ENCODE data around the gene KCNG2.
"Not testable (repeated sequence)": the region's sequence is repeated elsewhere in the genome, so short reads cannot be mapped to it uniquely, and the experiment has no call there.

KCNG2 gene

GRCh38 chr18:79797518-79798345 lies at the start of gene KCNG2:
Gene KCNG2, plus strand, starts transcription at chr18:79797938. Its CDS starts 65,730 bp downstream, at chr18:79863668.
- no peak for DNase-seq

GRCh38 chr18:79748321-79749180 lies 49.2 kb upstream of the KCNG2 start:
- DNase-seq, result no peak

DNA sequence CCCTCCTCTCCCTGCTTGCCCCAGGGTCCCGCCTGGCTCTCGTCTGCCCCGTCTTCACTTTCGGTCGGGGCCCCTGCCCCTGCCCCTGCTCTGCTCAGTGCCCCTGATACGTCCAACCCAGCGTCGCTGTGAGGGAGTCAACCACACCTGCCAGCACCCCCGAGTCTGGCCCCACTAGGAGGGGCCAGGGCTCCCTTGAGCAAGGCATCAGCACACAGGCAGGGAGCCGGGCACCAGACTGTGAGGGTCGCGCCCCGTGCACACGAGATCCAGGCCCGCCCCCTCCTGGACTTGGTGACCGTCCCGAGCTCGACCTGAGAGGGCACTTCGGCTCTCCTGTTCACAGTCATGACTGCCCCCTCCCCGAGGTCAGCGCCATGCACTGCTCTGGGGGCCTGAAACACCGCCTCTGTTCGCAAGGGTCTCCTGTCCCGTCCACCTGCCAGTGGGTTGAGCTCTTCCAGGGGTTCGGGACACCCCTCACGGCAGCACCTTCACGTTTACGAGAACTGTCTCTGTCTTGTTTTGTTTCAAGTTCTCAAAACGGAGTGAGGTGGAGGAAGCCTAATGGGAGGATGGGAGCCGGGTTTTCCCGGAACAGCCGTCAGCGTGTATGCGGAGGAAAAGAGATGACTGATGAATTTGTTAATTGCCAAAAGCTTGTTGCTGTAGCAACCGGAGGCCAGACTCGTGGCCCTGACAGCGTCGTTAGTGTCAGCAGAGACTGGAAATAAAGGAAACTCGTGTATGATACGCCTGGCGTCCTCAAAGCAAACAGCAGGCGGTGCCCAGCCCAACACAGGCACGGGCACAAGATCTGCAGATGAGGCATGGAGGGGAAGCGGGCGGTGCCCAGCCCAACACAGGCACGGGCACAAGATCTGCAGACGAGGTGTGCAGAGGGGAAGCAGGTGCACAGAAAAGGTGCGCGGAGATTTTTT lies 48.2 kb upstream of the KCNG2 start:
- no peak for DNase-seq

- DNase-seq, result no peak
Measured at GRCh38 chr18:79750980-79751571, 46.7 kb upstream of the KCNG2 start.

- DNase-seq, result not testable (repeated sequence)
Measured at GRCh38 chr18:79751918-79752578, 45.7 kb upstream of the KCNG2 start.

- not testable (repeated sequence) for DNase-seq
Measured at GRCh38 chr18:79752946-79753345, 44.8 kb upstream of the KCNG2 start.

DNA sequence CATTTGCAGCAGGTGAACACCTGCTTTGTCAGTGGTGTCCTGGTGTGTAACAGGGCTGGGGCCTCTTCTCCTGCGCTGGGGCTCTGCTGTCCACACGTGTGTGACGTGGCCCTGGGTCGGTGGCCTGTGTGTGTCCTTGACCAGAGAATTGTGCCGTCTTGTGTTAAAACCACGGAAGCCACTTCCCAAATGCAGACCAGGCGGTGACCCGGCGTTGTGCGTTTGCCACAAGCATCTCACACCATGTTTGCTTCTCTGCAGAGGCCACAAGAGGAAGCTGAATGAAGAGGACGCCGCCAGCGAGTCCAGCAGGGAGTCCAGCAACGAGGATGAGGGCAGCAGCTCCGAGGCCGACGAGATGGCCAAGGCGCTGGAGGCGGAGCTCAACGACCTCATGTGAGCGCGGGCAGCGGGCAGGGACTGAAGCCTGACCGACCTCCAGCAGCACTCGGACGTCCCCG lies 44.3 kb upstream of the KCNG2 start:
- no peak for DNase-seq

GRCh38 chr18:79754022-79754761 lies 43.5 kb upstream of the KCNG2 start:
- DNase-seq, result no peak

- DNase-seq, result no peak
Measured at GRCh38 chr18:79754831-79755351, 42.8 kb upstream of the KCNG2 start.

DNA sequence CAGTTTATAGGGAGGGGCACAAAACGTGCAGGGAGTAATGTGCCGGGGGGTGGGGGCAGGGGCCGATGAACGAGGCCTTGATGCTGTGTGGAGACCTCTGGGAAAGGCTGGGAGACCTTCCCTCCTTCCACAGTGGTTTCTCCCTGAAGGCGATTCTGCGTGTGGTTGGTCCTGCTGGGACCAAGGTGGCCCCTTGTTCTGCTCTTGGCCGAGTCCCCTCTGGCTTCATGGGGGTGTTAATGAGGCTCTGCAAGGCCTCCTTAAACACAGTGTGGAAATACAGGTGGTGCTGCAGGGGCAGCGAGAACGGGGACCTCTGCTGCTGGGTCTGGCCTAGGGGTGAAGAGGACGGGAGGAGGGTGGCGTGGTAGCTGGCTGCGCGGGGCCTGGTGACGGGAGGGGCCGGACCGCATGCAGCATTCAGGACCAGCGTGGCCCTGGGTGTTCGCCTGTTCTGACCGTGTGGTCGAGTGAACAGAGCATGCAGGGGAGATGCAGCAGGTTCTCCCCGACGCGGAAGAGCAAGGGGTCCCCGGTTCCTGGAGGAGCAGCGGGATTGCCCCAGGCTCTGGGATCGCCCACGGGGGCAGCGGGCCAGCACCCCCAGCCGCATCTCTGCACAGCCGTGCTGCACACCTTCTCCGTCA lies 42.1 kb upstream of the KCNG2 start:
- DNase-seq, result no peak

DNA sequence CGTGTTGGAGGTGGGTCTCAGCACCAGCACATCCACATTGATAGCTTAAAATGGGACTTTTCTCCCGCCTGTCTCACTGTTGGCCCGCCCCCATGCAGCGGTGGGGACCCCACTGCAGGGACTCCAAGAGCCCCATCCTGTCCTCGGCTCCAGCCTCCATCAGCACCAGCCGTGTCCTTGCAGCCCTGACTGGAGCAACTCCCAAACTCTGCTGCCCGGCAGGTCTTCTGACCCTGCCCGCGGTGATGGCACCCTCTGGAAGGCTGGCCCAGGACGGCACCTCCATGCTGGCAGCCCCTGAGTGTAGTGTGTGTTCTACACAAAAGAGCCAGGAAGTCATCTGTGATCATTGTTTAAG lies 41.6 kb upstream of the KCNG2 start:
- no peak for DNase-seq

- no peak for DNase-seq
Measured at GRCh38 chr18:79756826-79757225, 40.9 kb upstream of the KCNG2 start.

DNA sequence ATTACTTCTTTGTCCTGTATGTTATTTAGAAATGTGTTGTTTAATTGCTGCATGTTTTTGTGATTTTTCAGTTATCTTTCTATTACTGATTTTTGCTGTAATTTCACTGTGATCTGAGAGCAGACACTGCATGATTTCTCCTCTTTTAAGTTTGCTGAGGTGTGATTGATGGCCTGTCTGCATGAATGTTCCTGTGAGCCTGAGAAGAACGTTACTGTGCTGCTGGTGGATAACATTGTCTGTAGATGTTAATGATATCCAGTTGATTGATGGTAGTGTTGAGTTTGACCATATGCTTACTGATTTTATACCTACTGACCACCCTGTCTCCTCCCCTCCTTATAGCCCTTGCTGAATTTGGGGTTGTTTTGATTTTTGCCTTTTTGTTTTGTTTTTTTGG lies 37.4 kb upstream of the KCNG2 start:
- no peak for DNase-seq

GRCh38 chr18:79760881-79761280 lies 36.9 kb upstream of the KCNG2 start:
- no peak for DNase-seq

- no peak for DNase-seq
Measured at GRCh38 chr18:79763407-79763806, 34.3 kb upstream of the KCNG2 start.

GRCh38 chr18:79764131-79764530 lies 33.6 kb upstream of the KCNG2 start:
- DNase-seq, result no peak

DNA sequence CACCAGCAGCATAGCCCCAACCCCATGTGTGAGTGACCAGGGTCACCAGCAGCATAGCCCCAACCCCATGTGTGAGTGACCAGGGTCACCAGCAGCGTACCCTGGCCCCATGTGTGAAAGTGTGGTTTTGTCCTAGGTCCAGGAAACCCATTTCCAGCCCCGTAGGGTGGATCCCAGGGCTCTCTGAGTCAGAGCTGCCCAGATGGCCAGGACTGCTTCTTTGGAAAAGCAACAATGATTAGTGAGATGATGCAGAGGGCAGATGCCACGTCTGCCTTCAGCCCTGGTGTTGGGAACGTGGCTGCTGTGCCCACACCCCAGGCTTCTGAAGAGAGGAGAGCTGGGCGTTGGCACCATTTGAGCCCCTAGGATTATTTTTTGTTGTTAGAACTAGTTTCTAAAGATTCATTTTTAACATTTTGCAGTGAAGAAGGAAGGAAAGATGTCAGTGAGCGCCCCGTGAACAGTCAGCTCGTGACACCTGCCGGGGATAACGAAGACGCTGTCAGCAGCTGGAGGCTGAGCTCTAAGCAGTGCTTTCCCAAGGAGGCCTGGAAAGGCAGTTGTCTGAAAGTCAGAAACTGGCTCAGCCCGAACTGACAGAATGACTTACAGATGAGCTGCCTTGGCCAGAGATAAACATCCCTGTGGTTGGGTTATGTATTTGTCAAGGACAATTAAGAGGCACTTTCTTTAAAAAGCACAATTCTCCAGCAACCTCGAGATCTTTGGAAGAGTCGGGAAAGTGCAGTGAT lies 32.1 kb upstream of the KCNG2 start:
- no peak for DNase-seq

- DNase-seq, result no peak
Measured at GRCh38 chr18:79766308-79766707, 31.4 kb upstream of the KCNG2 start.

DNA sequence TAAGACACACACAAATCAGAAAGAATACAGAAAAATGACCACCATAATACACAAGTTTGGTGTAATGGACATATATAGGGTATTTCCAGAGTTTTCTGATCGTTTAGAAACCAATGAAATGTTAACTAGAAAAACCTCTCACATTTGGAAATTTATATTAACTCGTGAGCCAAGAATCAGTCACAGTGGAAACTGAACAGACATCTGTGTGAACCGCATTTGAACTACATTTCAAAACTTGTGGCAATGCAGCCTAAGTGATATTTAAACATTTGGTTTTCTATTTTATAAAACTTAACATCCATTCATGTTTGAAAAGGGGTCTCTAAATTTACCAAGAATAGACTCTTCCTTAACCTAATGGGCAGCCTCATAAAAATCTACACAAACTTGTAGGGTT lies 29.0 kb upstream of the KCNG2 start:
- DNase-seq, result no peak

All from NK-92 treated with Interleukin-12 subunit alpha and Interleukin-12 subunit beta, amount 100 ng/mL, for 24 hours (cell line).